Activated CD4-positive, alpha-beta T cell treated with anti-CD3 and anti-CD28 coated beads, Interleukin-2, amount 10 ng/mL, durations not matched to agents 24 days and 14 days (primary cell): ENCODE results near the gene THSD7B. TPM values are rescaled to one million over a fixed set of nuclear protein-coding genes. Genes with fewer than 3 reads are reported as not detected.

Source experiments
- DNase-seq: peaks from one replicate; pipeline ENCODE4 v3.0.0; 2022
- H3K27ac Mint-ChIP-seq: one replicate; pipeline ENCODE4 v1.8.0; 2022; ENCODE audit warnings: mild to moderate bottlenecking, mixed read lengths
- H3K27me3 Mint-ChIP-seq: one replicate; pipeline ENCODE4 v1.8.0; 2022; ENCODE audit warnings: mixed read lengths
- H3K36me3 Mint-ChIP-seq: one replicate; pipeline ENCODE4 v1.8.0; 2022; ENCODE audit warnings: low read depth, mild to moderate bottlenecking, mixed read lengths
- H3K4me1 Mint-ChIP-seq: one replicate; pipeline ENCODE4 v1.8.0; 2021; ENCODE audit warnings: mixed read lengths
- H3K4me3 Mint-ChIP-seq: one replicate; pipeline ENCODE4 v1.8.0; 2022; ENCODE audit warnings: mild to moderate bottlenecking, moderate library complexity, mixed read lengths
- H3K9me3 Mint-ChIP-seq: one replicate; pipeline ENCODE4 v1.8.0; 2021; ENCODE audit warnings: mixed read lengths
- intact Hi-C: fragments of 100-400 bp; cut with micrococcal nuclease; formaldehyde crosslinking; loops from one replicate; pipeline ENCODE4 v1.15.1; 2023
- total RNA-seq: library from RNA; stranded (reverse); gene quantifications from 2 replicates; pipeline ENCODE4 v1.2.3, GENCODE V29; 2022

THSD7B gene
- total RNA-seq, 1 donor from 2014 or later = not detected

GRCh38 chr2:137123226-137123625 lies 357.9 kb downstream of the THSD7B start:
- Mint-ChIP-seq H3K9me3 (no peaks in the 10 kb centered on the region), H3K27ac (no peak overlapping the region), H3K4me3 (no peak overlapping the region), H3K27me3 (no peaks in the 10 kb centered on the region), H3K36me3 (no peaks in the 10 kb centered on the region), H3K4me1 (no peaks in the 10 kb centered on the region)
- no peak for DNase-seq
- intact Hi-C loops = no loop called here

GRCh38 chr2:137133225-137133624 lies 367.9 kb downstream of the THSD7B start:
- H3K27me3 Mint-ChIP-seq = no peaks in the 10 kb centered on the region
- no peak overlapping the region for H3K4me3 Mint-ChIP-seq
- H3K4me1 Mint-ChIP-seq = no peaks in the 10 kb centered on the region
- H3K27ac Mint-ChIP-seq = no peak overlapping the region
- intact Hi-C loops = no loop called here
- DNase-seq = no peak
- H3K36me3 Mint-ChIP-seq = no peaks in the 10 kb centered on the region
- H3K9me3 Mint-ChIP-seq = peaks cover 5% of the 10 kb centered on the region

GRCh38 chr2:137138263-137138662 lies 372.9 kb downstream of the THSD7B start:
- Mint-ChIP-seq H3K4me3 (no peak overlapping the region), H3K27ac (no peak overlapping the region), H3K9me3 (peaks cover 5% of the 10 kb centered on the region), H3K4me1 (no peaks in the 10 kb centered on the region), H3K27me3 (no peaks in the 10 kb centered on the region), H3K36me3 (no peaks in the 10 kb centered on the region)
- intact Hi-C loops = no loop called here
- no peak for DNase-seq

DNA sequence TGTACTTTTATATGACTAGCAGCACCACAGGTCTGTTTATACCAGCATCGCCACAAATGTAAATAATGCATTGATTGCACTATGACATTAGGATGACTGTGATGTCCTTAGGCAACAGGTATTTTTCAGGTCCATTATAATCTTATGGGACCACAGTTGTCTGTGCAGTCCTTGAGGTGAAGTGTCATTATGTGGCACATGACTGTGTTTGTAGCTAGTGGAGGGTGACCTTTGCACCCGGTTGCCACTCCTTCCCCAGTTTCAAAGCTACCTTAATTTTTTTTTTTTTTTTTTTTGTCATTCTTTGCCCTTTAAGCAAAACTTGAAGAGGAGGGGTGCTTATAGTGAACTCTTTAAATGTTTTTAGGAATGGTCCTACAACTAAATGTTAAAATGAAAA lies 386.4 kb downstream of the THSD7B start:
- Mint-ChIP-seq H3K9me3 (peaks cover 4% of the 10 kb centered on the region), H3K4me1 (no peaks in the 10 kb centered on the region), H3K27me3 (no peaks in the 10 kb centered on the region), H3K27ac (no peak overlapping the region), H3K36me3 (no peaks in the 10 kb centered on the region), H3K4me3 (no peak overlapping the region)
- intact Hi-C loops = no loop called here
- DNase-seq = no peak

GRCh38 chr2:137154946-137155345 lies 389.6 kb downstream of the THSD7B start:
- Mint-ChIP-seq H3K4me1 (no peaks in the 10 kb centered on the region), H3K9me3 (no peaks in the 10 kb centered on the region), H3K27me3 (no peaks in the 10 kb centered on the region), H3K4me3 (no peak overlapping the region), H3K36me3 (no peaks in the 10 kb centered on the region), H3K27ac (no peak overlapping the region)
- no peak for DNase-seq
- intact Hi-C loops = no loop called here

DNA sequence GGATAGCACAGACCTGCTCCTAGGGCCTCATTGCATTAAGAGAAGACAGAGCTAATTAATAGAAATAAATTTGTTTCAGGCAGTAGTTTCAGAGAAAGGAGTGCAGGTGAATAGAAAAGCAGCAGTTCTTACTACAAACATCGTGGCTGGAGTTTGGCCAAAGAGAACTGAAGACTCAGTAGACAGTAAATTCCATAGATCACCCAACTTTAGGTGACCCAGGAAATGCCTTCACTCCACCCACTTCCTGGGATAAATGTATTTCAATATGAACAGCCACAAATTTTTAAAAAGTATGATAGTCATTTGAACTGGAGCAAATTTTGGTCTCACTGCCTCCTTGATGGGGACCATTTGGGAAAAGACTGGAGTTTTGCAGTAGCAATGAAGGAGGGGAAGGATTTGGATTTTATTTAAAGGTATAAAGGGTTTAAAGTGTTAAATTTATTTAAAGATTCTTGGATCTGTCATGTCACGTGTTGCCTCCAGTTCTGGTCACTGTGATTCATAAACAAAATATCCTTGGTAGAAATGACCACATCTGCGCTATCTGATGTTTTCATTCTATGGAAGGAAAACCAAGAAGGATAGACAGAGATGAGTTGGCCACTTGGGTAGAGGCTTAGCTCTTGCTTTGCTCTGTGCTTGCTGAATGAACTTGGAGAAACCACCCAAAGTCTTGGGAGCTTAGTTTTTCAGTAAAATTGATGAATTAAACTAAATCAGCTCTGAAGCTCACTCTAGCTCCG lies 390.2 kb downstream of the THSD7B start:
- Mint-ChIP-seq H3K27me3 (no peaks in the 10 kb centered on the region), H3K9me3 (no peaks in the 10 kb centered on the region), H3K27ac (no peak overlapping the region), H3K4me3 (no peak overlapping the region), H3K36me3 (no peaks in the 10 kb centered on the region), H3K4me1 (no peaks in the 10 kb centered on the region)
- DNase-seq = no peak
- intact Hi-C loops = no loop called here

GRCh38 chr2:137156221-137156844 lies 391.0 kb downstream of the THSD7B start:
- H3K9me3 Mint-ChIP-seq = no peaks in the 10 kb centered on the region
- no peak overlapping the region for H3K27ac Mint-ChIP-seq
- no peaks in the 10 kb centered on the region for H3K4me1 Mint-ChIP-seq
- intact Hi-C loops = no loop called here
- no peaks in the 10 kb centered on the region for H3K27me3 Mint-ChIP-seq
- no peak for DNase-seq
- H3K36me3 Mint-ChIP-seq = no peaks in the 10 kb centered on the region
- no peak overlapping the region for H3K4me3 Mint-ChIP-seq

GRCh38 chr2:137157851-137158250 lies 392.5 kb downstream of the THSD7B start:
- Mint-ChIP-seq H3K36me3 (no peaks in the 10 kb centered on the region), H3K4me3 (no peak overlapping the region), H3K9me3 (no peaks in the 10 kb centered on the region), H3K4me1 (no peaks in the 10 kb centered on the region), H3K27ac (no peak overlapping the region), H3K27me3 (no peaks in the 10 kb centered on the region)
- intact Hi-C loops = no loop called here
- no peak for DNase-seq

- no peak for DNase-seq
- no peaks in the 10 kb centered on the region for H3K36me3 Mint-ChIP-seq
- no peak overlapping the region for H3K27ac Mint-ChIP-seq
- intact Hi-C loops = no loop called here
- peaks cover 5% of the 10 kb centered on the region for H3K9me3 Mint-ChIP-seq
- H3K4me3 Mint-ChIP-seq = no peak overlapping the region
- no peaks in the 10 kb centered on the region for H3K4me1 Mint-ChIP-seq
- H3K27me3 Mint-ChIP-seq = no peaks in the 10 kb centered on the region
Measured at GRCh38 chr2:137161250-137161649, 395.9 kb downstream of the THSD7B start.

DNA sequence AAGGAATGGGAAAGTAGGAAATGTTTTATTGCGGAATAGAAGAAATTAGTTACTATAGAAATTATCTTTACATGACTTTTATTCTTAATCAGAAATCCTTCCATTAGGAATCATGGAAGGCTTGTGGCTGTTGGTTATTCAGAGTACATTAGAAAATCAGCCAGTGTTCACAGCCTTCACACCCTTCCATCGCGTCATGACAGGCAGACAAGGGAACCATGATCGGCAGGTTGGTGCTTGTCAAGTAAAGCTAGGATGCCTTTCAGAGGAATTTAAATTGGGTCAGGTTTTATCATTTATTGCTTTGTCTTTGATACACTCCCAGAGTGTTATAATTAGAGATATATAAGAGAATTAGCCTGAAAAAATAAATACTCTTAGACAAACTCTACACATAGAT lies 400.6 kb downstream of the THSD7B start:
- Mint-ChIP-seq H3K4me3 (no peak overlapping the region), H3K4me1 (no peaks in the 10 kb centered on the region), H3K27ac (no peak overlapping the region), H3K36me3 (no peaks in the 10 kb centered on the region), H3K9me3 (peaks cover 5% of the 10 kb centered on the region), H3K27me3 (no peaks in the 10 kb centered on the region)
- no peak for DNase-seq
- intact Hi-C loops = no loop called here

DNA sequence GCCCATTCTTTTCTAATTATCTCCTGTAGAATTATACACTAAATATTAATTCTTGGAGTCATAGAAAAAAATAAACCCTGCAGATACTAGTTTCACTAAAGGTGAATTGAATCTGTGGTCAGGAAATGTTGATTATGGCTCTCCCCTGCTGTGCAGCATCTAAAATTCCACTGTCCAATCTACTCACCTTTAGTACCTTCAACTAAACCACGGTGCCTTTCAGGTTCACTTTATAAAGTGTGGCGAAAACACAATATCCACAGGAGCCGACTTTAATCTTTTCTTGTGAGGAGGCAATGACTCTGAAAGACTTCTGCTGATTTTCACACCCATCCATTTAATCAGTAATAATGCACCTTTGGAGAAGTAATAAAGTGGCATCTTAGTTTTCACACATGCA lies 402.3 kb downstream of the THSD7B start:
- H3K4me3 Mint-ChIP-seq = no peak overlapping the region
- H3K27ac Mint-ChIP-seq = no peak overlapping the region
- H3K9me3 Mint-ChIP-seq = peaks cover 5% of the 10 kb centered on the region
- intact Hi-C loops = no loop called here
- no peaks in the 10 kb centered on the region for H3K4me1 Mint-ChIP-seq
- H3K36me3 Mint-ChIP-seq = no peaks in the 10 kb centered on the region
- no peak for DNase-seq
- H3K27me3 Mint-ChIP-seq = no peaks in the 10 kb centered on the region

- intact Hi-C loops = no loop called here
Measured at GRCh38 chr2:137168552-137168951, 403.2 kb downstream of the THSD7B start.

GRCh38 chr2:137172162-137172561 lies 406.8 kb downstream of the THSD7B start:
- no peaks in the 10 kb centered on the region for H3K4me1 Mint-ChIP-seq
- no peaks in the 10 kb centered on the region for H3K36me3 Mint-ChIP-seq
- intact Hi-C loops = no loop called here
- no peak for DNase-seq
- H3K27me3 Mint-ChIP-seq = no peaks in the 10 kb centered on the region
- no peaks in the 10 kb centered on the region for H3K9me3 Mint-ChIP-seq
- H3K27ac Mint-ChIP-seq = no peak overlapping the region
- H3K4me3 Mint-ChIP-seq = no peak overlapping the region

More at GRCh38 chr2:137168552-137168951, 403.2 kb downstream of the THSD7B start:
- H3K36me3 Mint-ChIP-seq = no peaks in the 10 kb centered on the region
- peaks cover 5% of the 10 kb centered on the region for H3K9me3 Mint-ChIP-seq
- H3K4me1 Mint-ChIP-seq = no peaks in the 10 kb centered on the region
- H3K4me3 Mint-ChIP-seq = no peak overlapping the region
- no peak overlapping the region for H3K27ac Mint-ChIP-seq
- no peak for DNase-seq
- H3K27me3 Mint-ChIP-seq = no peaks in the 10 kb centered on the region

DNA sequence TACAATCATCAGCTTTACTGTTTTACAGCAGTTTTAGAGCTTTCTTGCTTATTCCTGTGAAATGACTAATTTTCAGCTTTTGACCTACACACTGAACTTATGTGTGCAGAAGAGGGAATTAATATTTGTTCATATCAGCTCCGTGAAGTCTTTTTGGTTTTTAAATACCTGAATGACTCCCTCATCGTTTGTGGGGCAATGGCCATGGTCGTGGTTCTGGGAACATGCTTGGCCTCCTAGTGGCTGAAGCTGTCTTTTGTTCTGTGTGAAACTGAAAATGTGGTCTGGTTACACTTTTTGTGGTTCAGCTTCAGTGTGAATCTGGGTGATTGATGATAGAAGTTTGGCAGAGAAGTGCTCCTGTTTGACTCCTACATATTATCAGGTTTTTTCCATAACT lies 408.1 kb downstream of the THSD7B start:
- H3K4me1 Mint-ChIP-seq = no peaks in the 10 kb centered on the region
- H3K27me3 Mint-ChIP-seq = no peaks in the 10 kb centered on the region
- no peaks in the 10 kb centered on the region for H3K9me3 Mint-ChIP-seq
- H3K27ac Mint-ChIP-seq = no peak overlapping the region
- H3K36me3 Mint-ChIP-seq = no peaks in the 10 kb centered on the region
- DNase-seq = no peak
- H3K4me3 Mint-ChIP-seq = no peak overlapping the region
- intact Hi-C loops = no loop called here

DNA sequence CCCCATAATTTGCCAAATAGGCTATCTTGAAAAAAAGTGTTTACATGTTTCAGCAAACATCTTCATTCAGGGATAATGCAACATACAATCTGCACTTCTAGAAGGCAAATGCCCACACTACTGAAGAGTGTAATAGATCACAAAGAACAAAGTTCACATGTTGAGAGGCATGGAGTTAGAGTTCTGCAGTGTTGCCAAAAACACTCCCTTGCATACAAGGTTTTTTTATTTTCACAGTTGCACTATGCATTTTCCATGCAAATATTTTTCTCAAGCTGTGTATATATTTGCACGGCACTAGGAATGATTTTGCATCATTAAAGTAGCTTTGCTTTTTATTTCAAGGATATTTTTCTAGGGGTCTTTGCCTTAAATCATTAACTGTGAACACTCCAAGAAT lies 409.9 kb downstream of the THSD7B start:
- no peak for DNase-seq
- Mint-ChIP-seq H3K4me3 (no peak overlapping the region), H3K36me3 (no peaks in the 10 kb centered on the region), H3K4me1 (no peaks in the 10 kb centered on the region), H3K27ac (no peak overlapping the region), H3K9me3 (no peaks in the 10 kb centered on the region), H3K27me3 (no peaks in the 10 kb centered on the region)
- intact Hi-C loops = no loop called here
